Smooth muscle cell (in vitro differentiated cells): Measurements from ENCODE around the gene TSPAN3. TPM values are rescaled to one million over a fixed set of nuclear protein-coding genes. Genes with fewer than 3 reads are reported as not detected.

Experiments
- DNase-seq: peaks from one replicate; lab custom pipeline; 2025; ENCODE audit not compliant: unreplicated experiment; lab: John Stamatoyannopoulos, UW
- H2AFZ ChIP-seq: fragments of 200-600 bp; sonication (generic); 2 replicates; pipeline ENCODE4 v1.6.0; 2016; ENCODE audit warnings: antibody characterized with exemption, low read depth, mild to moderate bottlenecking
- H3F3A ChIP-seq: fragments of 200-600 bp; sonication (generic); 2 replicates; pipeline ENCODE4 v1.6.0; 2017; ENCODE audit warnings: antibody characterized with exemption, low read depth
- H3K27ac ChIP-seq: fragments of 200-600 bp; sonication (generic); 2 replicates; pipeline ENCODE4 v1.5.1; 2016; ENCODE audit warnings: low read depth, mild to moderate bottlenecking
- H3K27me3 ChIP-seq: fragments of 200-600 bp; sonication (generic); 2 replicates; pipeline ENCODE4 v1.6.1; 2016; ENCODE audit warnings: low read depth, mild to moderate bottlenecking
- H3K36me3 ChIP-seq: fragments of 200-600 bp; sonication (generic); 2 replicates; pipeline ENCODE4 v1.5.1; 2016; ENCODE audit warnings: low read depth
- H3K4me1 ChIP-seq: fragments of 200-600 bp; sonication (generic); 2 replicates; pipeline ENCODE4 v1.5.1; 2016; ENCODE audit warnings: low read depth
- H3K4me2 ChIP-seq: fragments of 200-600 bp; sonication (generic); 2 replicates; pipeline ENCODE4 v1.6.0; 2016; ENCODE audit warnings: mild to moderate bottlenecking
- H3K4me3 ChIP-seq: fragments of 200-600 bp; sonication (generic); 2 replicates; pipeline ENCODE4 v1.5.1; 2016; ENCODE audit warnings: mild to moderate bottlenecking
- H3K79me2 ChIP-seq: fragments of 200-600 bp; sonication (generic); 2 replicates; pipeline ENCODE4 v1.6.0; 2016; ENCODE audit warnings: low read depth, mild to moderate bottlenecking
- H3K9ac ChIP-seq: fragments of 200-600 bp; sonication (generic); 2 replicates; pipeline ENCODE4 v1.6.0; 2016; ENCODE audit warnings: low read depth
- H3K9me3 ChIP-seq: fragments of 200-600 bp; sonication (generic); replicated peaks from 2 replicates; pipeline ENCODE4 v1.5.1; 2016; ENCODE audit warnings: low read depth
- H4K20me1 ChIP-seq: fragments of 200-600 bp; sonication (generic); 2 replicates; pipeline ENCODE4 v1.6.0; 2016; ENCODE audit warnings: low read depth
- CTCF ChIP-seq: fragments of 200-600 bp; sonication (generic); IDR thresholded peaks from 2 replicates; pipeline ENCODE4 v1.5.1; 2017; ENCODE audit warnings: borderline replicate concordance, mild to moderate bottlenecking, antibody characterized with exemption; ENCODE audit not compliant: insufficient read depth, poor library complexity, severe bottlenecking
- WGBS: methylation state at CpG from one replicate; pipeline ENCODE4 v1.1.7; 2016; ENCODE audit warnings: low lambda C conversion rate; 5-methylcytosine and 5-hydroxymethylcytosine counted together
- polyA plus RNA-seq: library from polyadenylated mRNA; unstranded; fragments of >200 nt; fragmentation: Nextera tagmentation; extraction: Ambion mirVana; gene quantifications from 2 replicates; pipeline ENCODE4 v1.2.1, GENCODE V29; 2016
- total RNA-seq: library from RNA; depleted of rRNA; stranded (reverse); fragments of >200 nt; gene quantifications from 2 replicates; pipeline ENCODE4 v1.2.3, GENCODE V29; 2014

TSPAN3 gene
- total and polyA plus RNA-seq, 2 experiments from 2014 or later: 257 to 276 TPM

GRCh38 chr15:77015646-77016320 lies 55.1 kb downstream of the TSPAN3 start:
- Histone ChIP-seq H3K4me2 (no peak overlapping the region), H3K4me3 (no peak overlapping the region), H2AFZ (no peak overlapping the region), H3K36me3 (no peaks in the 10 kb centered on the region), H3K79me2 (no peaks in the 10 kb centered on the region), H3K9me3 (no peaks in the 10 kb centered on the region), H3K4me1 (no peaks in the 10 kb centered on the region), H3K9ac (no peak overlapping the region), H4K20me1 (no peaks in the 10 kb centered on the region), H3K27me3 (no peaks in the 10 kb centered on the region), H3K27ac (no peak overlapping the region), H3F3A (no peaks in the 10 kb centered on the region)
- DNase-seq: no peak
- TF ChIP-seq CTCF: no peak
- WGBS: 77% methylated on average over 21 of the region's 21 CpGs

- Histone ChIP-seq H3K36me3 (no peaks in the 10 kb centered on the region), H3K79me2 (no peaks in the 10 kb centered on the region), H3K27ac (no peak overlapping the region), H3K27me3 (no peaks in the 10 kb centered on the region), H3K4me3 (no peak overlapping the region), H4K20me1 (no peaks in the 10 kb centered on the region), H3K9ac (no peak overlapping the region), H3F3A (no peaks in the 10 kb centered on the region), H2AFZ (no peak overlapping the region), H3K4me1 (no peaks in the 10 kb centered on the region), H3K9me3 (no peaks in the 10 kb centered on the region), H3K4me2 (no peak overlapping the region)
- no peak for TF ChIP-seq CTCF
- no peak for DNase-seq
- WGBS: 90% methylated on average over 23 of the region's 23 CpGs
Measured at GRCh38 chr15:77014132-77015081, 56.5 kb downstream of the TSPAN3 start.

- no peaks in the 10 kb centered on the region for H3K79me2 ChIP-seq
- no peaks in the 10 kb centered on the region for H3K36me3 ChIP-seq
- H3K9ac ChIP-seq: no peak overlapping the region
- no peaks in the 10 kb centered on the region for H3F3A ChIP-seq
- H3K27me3 ChIP-seq: no peaks in the 10 kb centered on the region
- no peak for TF ChIP-seq CTCF
- H3K27ac ChIP-seq: no peak overlapping the region
- H4K20me1 ChIP-seq: no peaks in the 10 kb centered on the region
- DNase-seq: no peak
- H3K4me1 ChIP-seq: no peaks in the 10 kb centered on the region
- no peak overlapping the region for H2AFZ ChIP-seq
- no peaks in the 10 kb centered on the region for H3K9me3 ChIP-seq
- no peak overlapping the region for H3K4me2 ChIP-seq
- H3K4me3 ChIP-seq: no peak overlapping the region
- 65% methylated on average over 6 of the region's 6 CpGs for WGBS
Measured at GRCh38 chr15:77013776-77014131, 57.2 kb downstream of the TSPAN3 start.
